8988T (cell line): ENCODE results near the gene HOXD12.

Source experiments
- DNase-seq: peaks from one replicate; pipeline ENCODE4 v3.0.0; 2011

Gene HOXD12

GRCh38 chr2:176136374-176137251, 37.0 kb downstream of the HOXD12 start:
- DNase-seq: no peak

- no peak for DNase-seq
Measured at GRCh38 chr2:176137252-176137580, 37.6 kb downstream of the HOXD12 start.

- DNase-seq: no peak
Measured at GRCh38 chr2:176137906-176138305, 38.3 kb downstream of the HOXD12 start.

GRCh38 chr2:176138526-176138922, 38.9 kb downstream of the HOXD12 start:
- DNase-seq: no peak

- DNase-seq: no peak
Measured at GRCh38 chr2:176138923-176139660, 39.5 kb downstream of the HOXD12 start.

- DNase-seq: no peak
Measured at GRCh38 chr2:176139661-176140512, 40.3 kb downstream of the HOXD12 start.

- DNase-seq: peak; percentile 97
Measured at GRCh38 chr2:176140513-176141317, 41.1 kb downstream of the HOXD12 start.

- DNase-seq: no peak
Measured at GRCh38 chr2:176142281-176142680, 42.7 kb downstream of the HOXD12 start.

GRCh38 chr2:176145085-176145969, 45.7 kb downstream of the HOXD12 start:
- DNase-seq: no peak

- no peak for DNase-seq
Measured at GRCh38 chr2:176146101-176146500, 46.5 kb downstream of the HOXD12 start.

GRCh38 chr2:176146645-176147044, 47.0 kb downstream of the HOXD12 start:
- DNase-seq: no peak

GRCh38 chr2:176147210-176147799, 47.7 kb downstream of the HOXD12 start:
- DNase-seq: no peak

- DNase-seq: no peak
Measured at GRCh38 chr2:176147800-176148496, 48.4 kb downstream of the HOXD12 start.

- no peak for DNase-seq
Measured at GRCh38 chr2:176148751-176149421, 49.3 kb downstream of the HOXD12 start.

GRCh38 chr2:176149481-176149938, 49.9 kb downstream of the HOXD12 start:
- no peak for DNase-seq

- no peak for DNase-seq
Measured at GRCh38 chr2:176149939-176150583, 50.5 kb downstream of the HOXD12 start.

GRCh38 chr2:176150584-176151441, 51.2 kb downstream of the HOXD12 start:
- DNase-seq: no peak
